Heart left ventricle (tissue), 16 donors: ENCODE data around the gene LRRC10B. TPM values are rescaled to one million over a fixed set of nuclear protein-coding genes. Genes with fewer than 3 reads are reported as not detected.

Source experiments
- ATAC-seq, 4 donors: fragments of 200-7000 bp; cut with Tn5 transposase; one replicate each; pipeline ENCODE4 v1.9.1; 2020 to 2022; ENCODE audit warnings: moderate library complexity in 4 of 4, mild to moderate bottlenecking in 3 of 4, moderate number of reproducible peaks in 1 of 4
- DNase-seq, 5 donors: peaks; one replicate each; pipeline ENCODE4 v3.0.0-alpha.2; 2020
- H3K27ac ChIP-seq, 12 donors: fragments of 200-600 bp; sonication (generic) in 4 of 12; one replicate each; pipeline versions ENCODE4 v1.5.0 to v1.8.0; 2016 to 2022; ENCODE audit warnings: mild to moderate bottlenecking in 2 of 12
- H3K27me3 ChIP-seq, 9 donors: fragments of 200-600 bp; sonication (generic) in 2 of 9; one replicate each; pipeline versions ENCODE4 v1.5.1 to v1.8.0; 2016 to 2022; ENCODE audit warnings: mild to moderate bottlenecking in 3 of 9
- H3K36me3 ChIP-seq, 9 donors: fragments of 200-600 bp; sonication (generic) in 2 of 9; one replicate each; pipeline versions ENCODE4 v1.5.0 to v1.8.0; 2018 to 2022; ENCODE audit warnings: mild to moderate bottlenecking in 2 of 9
- H3K4me1 ChIP-seq, 12 donors: fragments of 200-600 bp; sonication (generic) in 4 of 12; one replicate each; pipeline versions ENCODE4 v1.5.0 to v1.8.0; 2016 to 2022; ENCODE audit warnings: mild to moderate bottlenecking in 3 of 12
- H3K4me3 ChIP-seq, 12 donors: fragments of 200-600 bp; sonication (generic) in 4 of 12; one replicate each; pipeline versions ENCODE4 v1.5.0 to v1.8.0; 2017 to 2022; ENCODE audit warnings: mild to moderate bottlenecking in 9 of 12, moderate library complexity in 4 of 12
- H3K9me3 ChIP-seq, 12 donors: fragments of 200-600 bp; sonication (generic) in 4 of 12; one replicate each; pipeline versions ENCODE4 v1.5.0 to v1.8.0; 2016 to 2022; ENCODE audit warnings: mild to moderate bottlenecking in 1 of 12
- CTCF ChIP-seq, 12 donors: fragments of 200-600 bp; sonication (generic) in 4 of 12; IDR thresholded peaks; one replicate each; pipeline versions ENCODE4 v1.5.0 to v1.8.0; 2018 to 2022; ENCODE audit warnings: antibody characterized with exemption in 12 of 12, mild to moderate bottlenecking in 5 of 12
- POLR2A ChIP-seq, 2 donors: fragments of 450-650 bp; IDR thresholded peaks; one replicate each; pipeline ENCODE4 v1.6.1; 2017; ENCODE audit warnings: antibody characterized with exemption in 2 of 2, mild to moderate bottlenecking in 2 of 2, moderate library complexity in 2 of 2
- WGBS, 4 donors: extraction: QIAGEN DNeasy Blood & Tissue Kit in 2 of 4; methylation state at CpG; one replicate each; pipeline versions ENCODE4 v1.1.5 to v1.1.7; 2013 to 2018; 5-methylcytosine and 5-hydroxymethylcytosine counted together
- intact Hi-C, 10 donors: fragments of 100-400 bp; cut with DNase I; formaldehyde crosslinking; loops; one replicate each; pipeline versions ENCODE4 v1.11.1 to v1.14.2; 2022
- polyA plus RNA-seq, 2 donors: library from polyadenylated mRNA; stranded (reverse); fragments of 200-250 nt; gene quantifications; one replicate each; pipeline ENCODE4 v1.2.3, GENCODE V29; 2013
- total RNA-seq, 9 donors: library from RNA; depleted of rRNA in 2 of 9; stranded (reverse); fragments of >200 nt in 2 of 9; fragmentation: NEBNext Ultra II Directional in 3 of 9; extraction: Animal tissue kit (Norgen Biotek cat#: 25700) in 3 of 9; gene quantifications; one replicate each; pipeline versions ENCODE4 v1.1.0 to v1.2.4, GENCODE V29; 2016 to 2023
- donor health status: ischemic (EF 13 %, LVEDD 7.1; RV severe dilation, severe dysfunction).
- donor health status: healthy with polysubstance abuse.
- donor health status: DM: no; HTN: yes; CAD: no.
- donor health status: DM: no; HTN: no; CAD: no.
- donor health status: ischemic (EF 25% LVEDD 6.9; RV normal size, moderate dysfunction).
- donor health status: ischemic (EF 25% LVEDD 5.7; RV mildly dilated, moderate dysfunction).
- donor health status: healthy.
- donor health status: DM: yes; HTN: yes; CAD: no.
- donor health status: ischemic (EF 35%, LVEDD 5.7; RV mildly dilated, moderate dysfunction).
- donor health status: nonischemic (EF 11% LVEDD 7.7; RV severe dilation, severe dysfunction).
- donor health status: DM: yes; HTN: yes; CAD: no.
- donor health status: PGD.
- donor health status: ischemic (EF 29% LVEDD 5.4; RV normal size, mild dysfunction).
- donor health status: nonischemic (EF 23%, LVEDD 6.1; RV moderate dilation, normal function).

The LRRC10B gene
- total and polyA plus RNA-seq, 11 donors, result 0.15 to 4.2 (median 1.1) TPM

- TF ChIP-seq CTCF (IDR thresholded peaks at IDR 0.05), result no peak
- TF ChIP-seq POLR2A (IDR thresholded peaks at IDR 0.05), result no peak
- H3K4me3 ChIP-seq, result no peak overlapping the region
- H3K9me3 ChIP-seq, result no peaks in the 10 kb centered on the region
- no peaks in the 10 kb centered on the region for H3K36me3 ChIP-seq
- peaks cover 0 to 18% (median 9%) of the 10 kb centered on the region in 12 donors for H3K4me1 ChIP-seq
- DNase-seq (no peak), ATAC-seq (no peak)
- intact Hi-C loops, result no loop called here
- WGBS, 4 donors, result 84 to 93% (median 87%) methylated on average over 5 of the region's 5 CpGs
- H3K27me3 ChIP-seq, result peaks cover 7 to 45% (median 28%) of the 10 kb centered on the region in 9 donors
- no peak overlapping the region for H3K27ac ChIP-seq
These were observed 3.4 kb upstream of the LRRC10B start for GRCh38 chr11:61505106-61505505.

- Histone ChIP-seq H3K9me3 (no peaks in the 10 kb centered on the region), H3K4me3 (no peak overlapping the region), H3K27me3 (peaks cover 7 to 50% (median 34%) of the 10 kb centered on the region in 9 donors), H3K36me3 (no peaks in the 10 kb centered on the region), H3K27ac (no peak overlapping the region), H3K4me1 (peaks cover 0 to 18% (median 9%) of the 10 kb centered on the region in 12 donors)
- 58 to 74% (median 69%) methylated on average over 9 to 10 of the region's 10 CpGs for WGBS, 4 donors
- intact Hi-C loops, result no loop called here
- TF ChIP-seq CTCF (IDR thresholded peaks at IDR 0.05) (no peak), POLR2A (IDR thresholded peaks at IDR 0.05) (no peak)
- ATAC-seq (no peak), DNase-seq (no peak)
These were observed 2.9 kb upstream of the LRRC10B start for GRCh38 chr11:61505640-61506155.

- no peak overlapping the region for H3K27ac ChIP-seq
- H3K36me3 ChIP-seq, result no peaks in the 10 kb centered on the region
- intact Hi-C loops, result no loop called here
- DNase-seq (no peak), ATAC-seq (no peak)
- peaks cover 7 to 64% (median 39%) of the 10 kb centered on the region in 9 donors for H3K27me3 ChIP-seq
- peaks cover 0 to 20% (median 9%) of the 10 kb centered on the region in 12 donors for H3K4me1 ChIP-seq
- WGBS, 4 donors, result 69 to 82% (median 73%) methylated on average over 14 of the region's 14 CpGs
- TF ChIP-seq POLR2A (IDR thresholded peaks at IDR 0.05) (no peak), CTCF (IDR thresholded peaks at IDR 0.05) (no peak)
- H3K4me3 ChIP-seq, result no peak overlapping the region
- no peaks in the 10 kb centered on the region for H3K9me3 ChIP-seq
These were observed 1.4 kb upstream of the LRRC10B start for GRCh38 chr11:61507012-61507768.
